HG02981 (cell line): ENCODE measurements around the gene CERS1.

Experiments
- ATAC-seq: cut with Tn5 transposase; IDR thresholded peaks from one replicate; pipeline ENCODE4 v1.9.1; 2021; ENCODE audit warnings: mild to moderate bottlenecking, moderate library complexity; ENCODE audit not compliant: unreplicated experiment

The CERS1 gene, protein sequence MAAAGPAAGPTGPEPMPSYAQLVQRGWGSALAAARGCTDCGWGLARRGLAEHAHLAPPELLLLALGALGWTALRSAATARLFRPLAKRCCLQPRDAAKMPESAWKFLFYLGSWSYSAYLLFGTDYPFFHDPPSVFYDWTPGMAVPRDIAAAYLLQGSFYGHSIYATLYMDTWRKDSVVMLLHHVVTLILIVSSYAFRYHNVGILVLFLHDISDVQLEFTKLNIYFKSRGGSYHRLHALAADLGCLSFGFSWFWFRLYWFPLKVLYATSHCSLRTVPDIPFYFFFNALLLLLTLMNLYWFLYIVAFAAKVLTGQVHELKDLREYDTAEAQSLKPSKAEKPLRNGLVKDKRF

DNA sequence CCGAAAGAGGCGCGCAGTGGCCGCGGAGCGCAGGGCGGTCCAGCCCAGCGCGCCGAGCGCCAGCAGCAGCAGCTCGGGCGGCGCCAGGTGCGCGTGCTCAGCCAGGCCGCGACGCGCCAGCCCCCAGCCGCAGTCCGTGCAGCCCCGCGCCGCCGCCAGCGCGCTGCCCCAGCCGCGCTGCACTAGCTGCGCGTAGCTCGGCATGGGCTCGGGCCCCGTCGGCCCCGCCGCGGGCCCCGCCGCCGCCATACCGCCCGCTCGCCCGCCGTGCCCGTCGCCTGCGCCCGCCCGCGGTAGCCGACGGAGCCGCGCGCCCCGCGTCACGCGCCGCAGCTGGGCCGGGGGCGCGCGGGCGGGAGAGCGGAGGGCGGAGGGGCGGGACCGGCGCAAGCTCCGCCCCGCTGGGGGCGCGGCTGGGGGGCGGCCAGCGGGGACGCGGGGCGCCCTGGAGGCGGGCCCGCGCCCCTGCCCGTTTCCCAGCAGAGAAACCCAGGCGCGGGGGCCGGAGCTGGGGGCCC lies at the start of gene CERS1:
Gene CERS1 (minus strand): TSS at position 335 of the 518 bp plus-strand sequence. CDS start 86 bp downstream, at position 249.
- no peak for ATAC-seq

DNA sequence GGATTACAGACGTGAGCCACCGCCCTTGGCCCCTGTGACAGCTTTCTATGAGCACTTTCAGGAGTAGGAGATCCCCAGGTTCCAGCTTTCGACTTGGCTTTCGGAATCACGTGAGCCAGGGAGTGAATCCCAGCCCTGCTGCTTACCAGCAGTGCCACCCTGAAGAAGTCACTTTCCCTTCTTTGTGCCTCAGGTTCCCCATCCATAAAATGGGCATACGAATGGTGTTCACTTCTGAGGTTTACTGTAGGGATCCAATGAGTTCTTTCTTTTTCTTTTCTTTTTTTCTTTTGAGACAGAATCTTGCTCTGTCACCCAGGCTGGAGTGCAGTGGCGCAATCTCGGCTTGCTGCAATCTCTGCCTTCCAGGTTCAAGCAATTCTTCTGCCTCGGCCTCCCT lies 49.3 kb upstream of the CERS1 start:
- ATAC-seq, result no peak

- ATAC-seq, result no peak
Measured at GRCh38 chr19:18943465-18943864, 47.5 kb upstream of the CERS1 start.

DNA sequence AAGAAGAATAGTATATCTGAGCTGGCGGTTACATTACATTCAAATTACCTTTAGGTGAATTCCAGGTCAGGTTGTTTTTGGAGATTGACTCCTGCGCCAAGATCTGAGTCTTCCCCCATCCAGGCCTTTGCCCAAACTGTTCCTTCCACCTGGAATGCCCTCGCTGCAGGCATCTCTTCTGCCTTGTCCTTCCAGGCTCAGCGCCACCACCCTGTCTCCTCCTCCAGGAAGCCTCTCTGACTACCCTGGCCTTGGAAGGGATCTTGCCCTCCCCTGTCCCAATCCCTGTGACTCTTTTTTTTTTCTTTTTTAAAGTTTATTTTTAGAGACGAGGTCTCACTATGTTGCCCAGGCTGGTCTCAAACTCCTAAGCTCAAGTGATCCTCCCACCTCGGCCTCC lies 46.7 kb upstream of the CERS1 start:
- ATAC-seq, result no peak

DNA sequence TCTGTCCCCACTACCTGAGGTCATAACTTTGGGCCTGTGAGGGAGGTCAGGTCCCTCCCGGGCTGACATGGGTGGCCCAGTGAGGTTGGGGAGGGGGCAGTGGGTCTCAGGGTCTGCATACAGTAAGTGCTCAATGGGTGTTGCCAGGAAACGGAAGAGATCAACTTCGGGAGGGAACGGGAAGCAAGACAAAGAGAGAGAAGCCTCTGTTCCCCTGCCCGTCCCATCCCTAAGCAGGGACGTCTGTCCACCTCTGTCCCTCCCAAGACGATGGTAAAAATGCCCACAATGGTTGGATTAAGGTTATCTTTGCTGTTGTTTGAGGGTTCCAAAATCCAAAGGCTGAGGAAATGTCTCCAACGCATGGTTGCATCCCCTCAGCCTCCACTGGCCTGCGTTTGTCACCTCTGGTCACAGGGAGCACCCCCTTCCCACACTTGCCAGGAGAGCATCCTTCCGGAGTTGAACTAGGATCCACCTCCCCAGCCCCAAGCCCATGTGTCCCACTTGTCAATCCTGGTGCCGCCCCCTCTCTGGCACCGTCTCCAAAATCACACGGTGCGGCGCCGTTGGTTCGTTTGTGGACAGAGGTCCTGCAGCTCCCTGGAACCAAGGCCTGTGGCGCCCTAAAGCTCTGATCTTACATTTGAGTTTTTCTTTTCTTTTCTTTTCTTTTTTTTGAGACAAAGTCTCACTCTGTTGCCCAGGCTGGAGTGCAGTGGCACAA lies 45.8 kb upstream of the CERS1 start:
- no peak for ATAC-seq

DNA sequence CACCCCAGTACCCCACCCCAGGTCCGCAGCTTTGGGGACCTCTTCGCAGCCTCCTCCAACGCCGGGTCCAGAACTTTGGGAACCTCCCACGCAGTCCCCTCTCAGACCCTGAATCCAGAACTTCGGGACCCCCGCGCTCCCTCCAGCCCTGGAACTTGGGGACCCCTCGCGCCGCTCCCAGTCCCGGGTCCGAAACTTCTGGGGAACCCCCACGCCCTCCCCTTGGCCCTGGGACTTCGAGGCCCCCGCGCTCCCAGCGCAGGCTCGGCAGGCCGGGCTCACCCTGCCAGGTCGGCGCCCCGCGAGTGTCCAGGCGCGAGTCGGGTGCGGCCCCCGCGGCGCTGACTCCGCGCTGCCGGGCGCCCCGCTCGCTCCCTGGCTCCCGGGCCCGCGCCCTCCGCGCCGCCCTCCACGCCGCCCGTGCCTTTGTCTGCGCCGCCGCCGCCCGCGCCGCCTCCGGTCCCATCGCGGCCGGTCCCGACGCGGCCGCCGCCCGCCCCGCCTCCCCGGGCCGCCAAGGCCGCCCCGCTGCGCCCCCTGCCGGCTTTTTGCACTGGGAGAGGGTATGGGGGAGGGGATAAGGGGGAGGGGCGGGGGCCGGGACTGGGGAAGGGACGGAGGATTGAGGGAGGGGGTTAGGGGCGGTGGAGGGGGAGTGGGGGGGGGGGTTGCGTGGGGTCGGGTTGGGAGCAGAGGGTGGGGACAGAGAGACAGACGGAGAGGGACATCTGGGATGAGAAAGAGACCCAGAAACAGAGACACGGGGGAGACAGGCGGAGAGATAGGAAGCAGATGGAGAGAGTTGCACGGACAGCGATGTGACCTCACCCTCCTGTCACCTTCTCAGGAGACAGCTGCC lies 45.0 kb upstream of the CERS1 start, which contains the start of gene HOMER3:
Gene HOMER3 (minus strand): TSS at position 449 of the 859 bp plus-strand sequence. CDS start 2,235 bp downstream, outside the sequence.
- ATAC-seq, result no peak

- ATAC-seq, result no peak
Measured at GRCh38 chr19:18939922-18940768, 44.2 kb upstream of the CERS1 start.

GRCh38 chr19:18939163-18939562 lies 43.2 kb upstream of the CERS1 start:
- ATAC-seq, result no peak

DNA sequence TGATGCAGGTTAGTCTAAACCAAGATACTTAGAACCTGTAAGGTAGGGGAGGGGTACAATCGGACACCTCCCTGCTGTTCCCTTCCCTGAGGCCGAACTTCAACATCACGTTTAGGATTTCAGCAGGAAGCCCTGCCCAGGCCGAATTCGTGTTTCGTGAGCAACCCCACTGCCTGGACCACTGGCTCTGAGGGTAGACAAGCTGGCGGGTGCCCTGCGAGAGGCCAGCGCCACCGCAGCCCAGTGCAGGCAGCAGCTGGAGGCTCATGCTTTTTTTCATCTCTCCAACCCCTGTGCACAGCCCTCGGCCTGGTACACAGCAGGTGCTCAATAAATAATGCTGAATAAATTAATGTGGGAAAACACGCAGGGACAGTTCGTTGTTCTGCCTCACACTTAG lies 37.3 kb upstream of the CERS1 start:
- no peak for ATAC-seq

GRCh38 chr19:18932216-18932841 lies 36.4 kb upstream of the CERS1 start:
- ATAC-seq, result no peak

- ATAC-seq, result no peak
Measured at GRCh38 chr19:18931316-18932162, 35.6 kb upstream of the CERS1 start.

DNA sequence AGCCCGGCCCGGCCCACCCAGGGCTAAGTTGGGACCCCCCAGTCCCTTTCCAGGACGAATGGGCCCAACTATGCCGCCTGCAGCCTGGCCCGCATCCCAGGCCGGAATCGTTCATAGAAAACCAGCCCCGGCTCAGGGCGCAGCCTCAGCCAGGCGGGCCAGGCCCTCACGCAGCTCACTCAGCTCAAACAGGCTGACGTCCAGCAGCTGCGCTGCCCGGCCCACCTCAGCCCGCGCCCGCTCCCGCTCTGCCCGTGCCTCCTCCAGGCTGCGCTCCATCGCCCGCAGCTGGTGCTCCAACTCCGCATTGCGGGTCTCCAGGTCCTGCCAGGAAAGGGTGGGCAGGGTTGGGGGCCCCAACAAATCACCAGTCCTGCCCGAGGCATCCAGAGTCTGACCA lies 33.4 kb upstream of the CERS1 start:
- no peak for ATAC-seq

- ATAC-seq, result no peak
Measured at GRCh38 chr19:18928018-18928805, 32.3 kb upstream of the CERS1 start.

DNA sequence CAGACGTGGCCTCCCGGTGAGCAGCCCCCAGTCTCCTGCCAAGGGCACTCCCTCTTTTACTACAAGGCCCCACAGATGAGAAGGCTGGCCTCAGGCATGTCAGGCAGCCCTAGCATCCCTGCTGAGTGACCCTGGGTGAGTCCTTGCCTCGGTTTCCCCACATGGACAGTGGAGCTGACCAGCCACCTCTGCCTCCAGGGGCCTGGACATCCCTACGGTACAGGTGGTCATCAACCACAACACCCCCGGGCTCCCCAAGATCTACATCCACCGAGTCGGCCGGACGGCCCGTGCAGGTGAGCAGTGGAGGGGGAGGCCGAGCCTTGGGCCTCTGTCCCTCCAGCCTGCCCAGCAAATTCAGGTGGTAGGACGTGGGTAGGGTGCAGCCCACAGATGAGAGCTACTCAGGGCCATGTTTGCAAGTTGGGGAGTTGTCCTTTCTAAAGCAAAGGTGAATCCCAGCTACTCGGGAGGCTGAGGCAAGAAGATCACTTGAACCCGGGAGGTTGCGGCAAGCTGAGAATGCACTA lies 28.8 kb upstream of the CERS1 start:
- ATAC-seq, result no peak

GRCh38 chr19:18922228-18922985 lies 26.4 kb upstream of the CERS1 start:
- no peak for ATAC-seq

GRCh38 chr19:18921593-18921992 lies 25.6 kb upstream of the CERS1 start:
- ATAC-seq, result no peak

GRCh38 chr19:18920400-18920799 lies 24.4 kb upstream of the CERS1 start:
- no peak for ATAC-seq
